OCI-M2 (cell line): ENCODE measurements around the gene ABCA6.
"Not testable (repeated sequence)": the region's sequence is repeated elsewhere in the genome, so short reads cannot be mapped to it uniquely, and the experiment has no call there.

Experiments used
- DNase-seq: peaks from one replicate; lab custom pipeline; 2025; ENCODE audit not compliant: unreplicated experiment; lab: John Stamatoyannopoulos, UW

Gene ABCA6

DNA sequence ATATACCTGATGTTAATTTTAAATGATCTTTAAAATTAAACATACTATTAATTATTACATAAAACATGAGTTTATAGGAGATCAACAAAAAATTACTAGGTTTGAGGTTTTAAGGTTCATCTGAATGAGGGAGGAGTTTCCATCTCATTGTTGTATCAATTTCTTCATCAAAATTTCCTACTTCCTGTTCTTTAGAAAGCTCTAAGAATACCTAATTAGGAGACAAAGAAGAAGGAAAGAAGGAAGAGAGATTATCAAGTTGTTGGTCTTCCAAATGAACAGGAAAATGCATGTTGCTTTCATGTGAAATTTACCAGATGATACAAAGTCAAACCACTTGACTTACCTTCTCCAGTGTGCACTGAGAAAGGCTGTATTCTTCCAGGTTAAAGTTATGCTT, 62.8 kb downstream of the ABCA6 start:
- no peak for DNase-seq

DNA sequence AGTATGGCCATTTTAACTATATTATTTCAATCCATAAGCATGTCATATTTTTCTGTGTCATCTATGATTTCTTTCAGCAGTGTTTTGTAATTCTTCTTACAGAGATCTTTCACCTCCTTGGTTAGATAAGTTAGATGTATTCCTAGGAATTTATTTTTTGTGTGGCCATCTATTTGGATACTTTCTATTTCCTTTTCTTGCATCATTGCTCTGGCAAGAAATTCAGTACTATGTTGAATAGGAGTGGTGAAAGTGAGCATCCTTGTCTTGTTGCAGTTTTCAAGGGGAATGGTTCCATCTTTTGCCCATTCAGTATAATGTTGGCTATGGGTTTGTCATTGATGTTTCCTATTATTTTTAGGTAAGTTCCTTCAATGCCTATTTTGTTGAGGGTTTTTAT, 65.9 kb downstream of the ABCA6 start:
- DNase-seq, result no peak

GRCh38 chr17:69073392-69073791, 68.3 kb downstream of the ABCA6 start:
- not testable (repeated sequence) for DNase-seq

GRCh38 chr17:69072803-69073256, 68.9 kb downstream of the ABCA6 start:
- DNase-seq, result not testable (repeated sequence)

GRCh38 chr17:69071233-69071586, 70.5 kb downstream of the ABCA6 start:
- DNase-seq, result not testable (repeated sequence)

DNA sequence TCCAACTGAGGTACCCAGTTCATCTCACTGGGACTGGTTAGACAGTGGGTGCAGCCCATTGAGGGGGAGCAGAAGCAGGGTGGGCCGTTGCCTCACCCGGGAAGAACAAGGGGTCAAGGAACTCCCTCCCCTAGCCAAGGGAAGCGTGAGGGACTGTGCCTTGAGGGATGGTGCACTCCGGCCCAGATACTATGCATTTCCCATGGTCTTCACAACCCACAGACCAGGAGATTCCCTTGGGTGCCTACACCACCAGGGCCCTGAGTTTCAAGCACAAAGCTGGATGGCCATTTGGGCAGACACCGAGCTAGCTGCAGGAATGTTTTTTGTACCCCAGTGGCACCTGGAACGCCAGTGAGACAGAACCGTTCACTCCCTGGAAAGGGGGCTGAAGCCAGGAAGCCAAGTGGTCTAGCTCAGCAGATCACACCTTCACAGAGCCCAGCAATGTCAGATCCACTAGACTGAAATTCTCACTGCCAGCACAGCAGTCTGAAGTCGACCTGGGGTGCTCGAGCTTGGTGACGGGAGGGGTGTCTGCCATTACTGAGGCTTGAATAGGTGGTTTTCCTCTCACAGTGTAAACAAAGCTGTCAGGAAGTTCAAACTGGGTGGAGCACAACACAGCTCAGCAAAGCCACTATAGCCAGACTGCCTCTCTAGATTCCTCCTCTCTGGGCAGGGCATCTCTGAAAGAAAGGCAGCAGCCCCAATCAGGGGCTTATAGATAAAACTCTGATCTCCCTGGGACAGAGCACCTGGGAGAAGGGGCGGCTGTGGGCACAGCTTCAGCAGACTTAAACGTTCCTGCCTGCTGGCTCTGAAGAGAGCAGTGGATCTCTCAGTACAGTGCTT, 71.1 kb downstream of the ABCA6 start:
- DNase-seq, result not testable (repeated sequence)

- no peak for DNase-seq
Observed at GRCh38 chr17:69069226-69069750, 72.4 kb downstream of the ABCA6 start.

DNA sequence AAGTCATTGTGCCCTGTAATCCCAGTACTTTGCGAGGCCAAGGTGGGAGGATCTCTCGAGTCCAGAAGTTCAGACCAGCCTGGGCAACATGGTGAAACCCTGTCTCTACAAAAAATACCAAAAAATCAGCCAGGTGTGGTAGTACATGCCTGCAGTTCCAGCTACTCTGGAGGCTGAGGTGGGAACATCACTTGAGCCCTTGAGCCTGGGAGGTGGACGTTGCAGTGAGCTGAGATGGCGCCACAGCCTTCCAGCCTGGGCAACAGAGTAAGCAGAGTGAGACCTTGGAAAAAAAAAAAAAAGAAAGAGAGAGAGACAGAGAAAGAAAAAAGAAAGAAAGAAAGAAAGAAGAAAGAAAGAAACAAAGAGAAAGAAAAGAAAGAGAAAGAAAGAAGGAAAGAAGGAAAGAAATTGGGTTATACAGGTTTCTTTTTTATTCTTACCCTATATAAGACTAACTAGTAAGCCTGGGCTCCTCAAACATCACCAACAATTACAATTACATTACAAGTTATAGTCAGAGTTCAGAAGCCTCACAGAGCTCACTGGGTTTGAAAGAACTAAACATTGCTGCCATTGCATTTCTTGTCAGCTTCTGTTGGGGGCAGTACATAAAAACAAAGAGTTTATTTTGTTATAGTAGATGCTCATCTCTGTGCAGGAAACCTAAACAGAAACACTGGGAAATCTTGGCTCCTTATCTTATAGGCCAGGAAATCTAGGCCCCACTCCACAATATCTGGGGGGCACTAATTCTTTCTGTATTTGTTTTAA, 74.2 kb downstream of the ABCA6 start:
- no peak for DNase-seq

DNA sequence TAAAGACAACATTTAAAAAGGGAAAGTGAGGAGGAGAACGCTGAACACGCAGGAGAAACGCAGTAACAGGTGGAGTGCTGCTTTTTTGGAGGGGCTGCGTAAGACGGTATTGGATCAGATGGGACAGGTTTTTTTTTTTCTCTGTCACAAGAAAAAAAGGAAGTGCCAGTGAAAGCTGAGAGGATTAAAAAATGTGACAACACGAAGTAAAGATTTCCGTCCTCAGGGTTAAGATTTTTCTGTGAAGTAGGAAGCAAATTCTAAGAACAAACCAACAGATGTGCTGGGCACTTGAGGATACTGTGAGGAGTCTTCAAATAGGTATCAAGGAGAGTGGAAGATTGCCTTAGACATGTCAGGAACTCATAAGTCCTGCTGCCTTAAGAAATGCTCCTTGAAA, 75.2 kb downstream of the ABCA6 start:
- DNase-seq, result no peak

DNA sequence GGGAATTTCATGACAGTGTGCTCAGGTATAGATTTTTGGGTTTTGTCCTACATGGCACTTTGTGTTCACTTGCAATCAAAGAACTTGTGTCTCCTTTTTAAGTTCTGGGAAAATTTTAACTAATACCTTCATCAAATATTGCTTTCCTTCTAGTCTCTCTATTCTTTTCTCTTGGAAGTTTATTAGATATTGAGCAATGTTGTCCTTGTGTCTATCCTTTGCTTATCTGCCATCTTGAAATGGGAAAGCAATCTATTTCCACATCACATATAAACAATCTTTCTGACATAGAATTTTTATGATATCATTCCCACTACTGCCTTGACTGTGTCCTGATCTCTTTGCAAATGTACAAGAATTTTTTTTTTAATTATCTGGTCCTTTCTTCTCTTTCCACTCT, 76.6 kb downstream of the ABCA6 start:
- no peak for DNase-seq

GRCh38 chr17:69064476-69064875, 77.2 kb downstream of the ABCA6 start:
- no peak for DNase-seq

DNA sequence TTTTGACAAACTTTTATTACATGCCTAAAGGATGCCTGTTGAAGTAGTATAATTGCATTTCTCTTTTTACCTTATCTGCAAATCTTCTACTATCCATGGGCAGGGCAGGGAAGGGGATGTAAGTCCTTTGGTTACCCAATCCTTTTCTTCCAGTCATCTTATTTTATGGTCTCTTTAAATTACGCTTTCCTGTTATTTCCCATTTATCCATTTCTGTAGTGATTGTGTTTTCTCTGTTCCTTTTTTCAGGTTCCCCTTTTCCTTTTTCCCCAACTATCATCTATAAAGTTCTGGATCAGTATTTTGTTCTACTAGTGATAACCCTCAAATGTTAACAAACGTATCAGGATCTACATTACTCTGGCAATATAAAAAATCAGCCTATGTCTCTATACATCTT, 77.7 kb downstream of the ABCA6 start:
- DNase-seq, result no peak

- DNase-seq, result no peak
Observed at GRCh38 chr17:69062860-69063581, 78.7 kb downstream of the ABCA6 start.

- DNase-seq, result no peak
Observed at GRCh38 chr17:69061721-69062556, 79.8 kb downstream of the ABCA6 start.

DNA sequence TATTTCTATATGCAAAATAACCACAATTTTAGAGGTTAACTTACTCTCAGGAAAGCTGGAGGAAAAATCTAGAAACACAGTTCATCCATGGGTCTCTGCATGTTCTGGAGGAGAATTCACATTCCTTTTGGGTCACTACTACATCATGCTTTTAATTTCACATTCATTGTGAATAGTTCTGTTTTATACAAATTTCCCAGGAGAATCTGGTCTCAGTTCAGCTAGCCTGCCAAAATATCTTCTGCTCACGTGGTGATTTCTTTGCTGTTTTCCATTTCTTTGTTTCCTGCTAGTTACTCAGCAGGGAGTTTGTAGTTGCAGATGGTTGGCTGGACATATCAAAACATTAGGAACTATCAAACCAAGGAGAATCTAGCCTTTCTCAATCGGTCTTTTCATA, 80.9 kb downstream of the ABCA6 start, which contains the start of gene ABCA9:
Gene ABCA9, minus strand, starts transcription at position 106 of the 400 bp plus-strand sequence. CDS start 9,801 bp downstream, outside the sequence.
- no peak for DNase-seq

GRCh38 chr17:69059458-69060175, 82.1 kb downstream of the ABCA6 start:
- no peak for DNase-seq

- no peak for DNase-seq
Observed at GRCh38 chr17:69058165-69058564, 83.5 kb downstream of the ABCA6 start.

DNA sequence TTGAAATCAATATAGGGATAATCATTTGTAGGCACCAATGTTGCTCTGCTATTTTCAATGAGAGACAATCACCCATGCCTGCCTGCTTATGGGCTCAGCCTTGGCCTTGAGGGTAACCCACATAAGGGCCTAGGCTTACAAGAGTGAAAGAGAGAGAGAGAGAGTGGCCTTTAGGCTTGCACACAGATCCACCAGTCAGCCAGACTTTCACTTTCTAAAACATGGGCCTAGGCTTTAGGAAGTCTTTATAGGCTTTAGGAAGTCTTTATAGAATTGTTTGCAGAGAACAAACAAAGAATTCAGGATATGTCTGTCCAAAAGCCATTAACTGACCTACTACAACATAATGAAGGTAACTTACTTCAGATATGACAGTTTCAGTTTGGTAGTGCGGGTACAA, 84.4 kb downstream of the ABCA6 start:
- DNase-seq, result no peak

DNA sequence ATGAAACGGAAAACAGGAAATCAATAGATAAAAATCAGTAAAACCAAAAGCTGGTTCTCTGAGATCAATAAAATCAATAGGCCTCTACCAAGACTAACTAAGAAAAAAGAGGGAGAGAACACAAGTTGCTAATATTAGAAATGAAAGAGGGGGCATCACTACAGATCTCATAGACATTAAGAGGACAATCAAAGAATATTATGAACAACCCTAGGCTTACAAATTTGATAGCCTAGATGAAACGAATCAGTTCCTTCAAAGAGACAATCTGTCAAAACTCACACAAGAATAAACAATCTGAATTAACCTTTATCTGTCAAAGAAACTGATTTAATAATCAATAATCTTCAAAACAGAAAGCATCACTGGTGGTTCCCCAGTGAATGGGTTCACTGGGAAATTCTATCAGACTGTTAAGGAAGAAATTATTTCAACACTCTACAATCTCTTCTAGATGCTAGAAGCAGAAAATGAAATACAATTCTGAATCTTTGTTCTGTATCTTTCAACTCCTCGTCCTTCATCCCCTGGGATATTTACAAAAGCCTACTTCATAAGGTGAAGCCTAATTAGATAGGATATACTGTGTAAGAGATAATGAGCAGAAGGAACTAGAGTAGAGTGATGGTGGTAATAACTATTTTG, 85.4 kb downstream of the ABCA6 start:
- no peak for DNase-seq
